GM20000 (cell line): Measurements from ENCODE around the gene PROM1.
A peak's percentile ranks its signal among the peaks of the same experiment; 100 is the strongest.

ENCODE experiments used
- DNase-seq: peaks from one replicate; pipeline ENCODE4 v3.0.0; 2012; ENCODE audit warnings: low spot score
- CTCF ChIP-seq: IDR thresholded peaks from 2 replicates; pipeline ENCODE4 v1.5.1; 2012; ENCODE audit warnings: mild to moderate bottlenecking, control low read depth; ENCODE audit errors: extremely low read depth, missing control alignments

Gene PROM1

GRCh38 chr4:15968551-15969300 is 115.1 kb downstream of the PROM1 start:
- no peak for DNase-seq

GRCh38 chr4:15965325-15965724 is 118.5 kb downstream of the PROM1 start:
- TF ChIP-seq CTCF: no peak
- DNase-seq: no peak

More at GRCh38 chr4:15968551-15969300, 115.1 kb downstream of the PROM1 start:
- TF ChIP-seq CTCF: no peak

- no peak for TF ChIP-seq CTCF
- DNase-seq: no peak
These were observed 119.7 kb downstream of the PROM1 start for GRCh38 chr4:15964159-15964558.

- DNase-seq: peak; percentile 41
- no peak for TF ChIP-seq CTCF
These were observed 120.2 kb downstream of the PROM1 start for GRCh38 chr4:15963576-15963975.

GRCh38 chr4:15963001-15963451 is 120.8 kb downstream of the PROM1 start, which contains the start of gene FGFBP2:
Gene FGFBP2 (minus strand): TSS chr4:15963175. CDS start chr4:15963129, 46 bp downstream.
- DNase-seq: peak; percentile 20
- peak; percentile 40 for TF ChIP-seq CTCF

- TF ChIP-seq CTCF: no peak
These were observed 121.9 kb downstream of the PROM1 start for GRCh38 chr4:15961781-15962510.

GRCh38 chr4:15958562-15958961 is 125.3 kb downstream of the PROM1 start:
- DNase-seq: no peak
- TF ChIP-seq CTCF: no peak

More at GRCh38 chr4:15961781-15962510, 121.9 kb downstream of the PROM1 start:
- no peak for DNase-seq
